WTC11 (cell line): Measurements from ENCODE around the gene DNAJC7. TPM values are rescaled to one million over a fixed set of nuclear protein-coding genes. Genes with fewer than 3 reads are reported as not detected.
A peak's percentile ranks its signal among the peaks of the same experiment; 100 is the strongest.

Source experiments
- ATAC-seq: fragments of 200-7000 bp; cut with Tn5 transposase; 2 replicates; pipeline ENCODE4 v1.10.0; 2021; ENCODE audit warnings: mild to moderate bottlenecking, moderate library complexity
- CTCF ChIA-PET: fragments of 300-600 bp; sonication (Branson Sonifier 250); formaldehyde crosslinking; loops from one replicate; lab custom pipeline; 2021; ENCODE audit warnings: antibody characterized with exemption; lab: Charles Lee
- POLR2A ChIA-PET: fragments of 350-600 bp; sonication (Branson Sonifier 250); formaldehyde crosslinking; loops from one replicate; lab custom pipeline; 2021; ENCODE audit warnings: antibody characterized with exemption; lab: Charles Lee
- DNase-seq: peaks from one replicate; pipeline ENCODE4 v3.0.0; 2021; ENCODE audit warnings: low spot score
- H3K27ac Mint-ChIP-seq: 2 replicates; pipeline ENCODE4 v1.8.0; 2021; ENCODE audit warnings: mixed read lengths
- H3K27me3 Mint-ChIP-seq: 2 replicates; pipeline ENCODE4 v1.8.0; 2021; ENCODE audit warnings: low read depth, mild to moderate bottlenecking, moderate library complexity, mixed read lengths
- H3K36me3 Mint-ChIP-seq: 2 replicates; pipeline ENCODE4 v1.8.0; 2021; ENCODE audit warnings: mixed read lengths
- H3K4me1 Mint-ChIP-seq: 2 replicates; pipeline ENCODE4 v1.8.0; 2022; ENCODE audit warnings: mixed read lengths
- H3K4me3 Mint-ChIP-seq: 2 replicates; pipeline ENCODE4 v1.8.0; 2021; ENCODE audit warnings: mild to moderate bottlenecking, moderate library complexity, mixed read lengths
- H3K9me3 Mint-ChIP-seq: 2 replicates; pipeline ENCODE4 v1.8.0; 2021; ENCODE audit warnings: mixed read lengths
- ESRRA ChIP-seq: sonication (generic); formaldehyde crosslinking; IDR thresholded peaks from 2 replicates; pipeline ENCODE4 v1.8.1; 2022; ENCODE audit warnings: mild to moderate bottlenecking, missing genetic modification reagents, borderline replicate concordance
- ETV6 ChIP-seq: sonication (generic); formaldehyde crosslinking; IDR thresholded peaks from 2 replicates; pipeline ENCODE4 v1.8.1; 2022; ENCODE audit warnings: mild to moderate bottlenecking, missing genetic modification reagents
- GRHL2 ChIP-seq: fragments of 250-450 bp; sonication (Bioruptor Pico); IDR thresholded peaks from 2 replicates; pipeline ENCODE4 v1.8.0; 2022; ENCODE audit warnings: mild to moderate bottlenecking, moderate library complexity; ENCODE audit not compliant: insufficient replicate concordance, severe bottlenecking
- JUN ChIP-seq: sonication (generic); formaldehyde crosslinking; IDR thresholded peaks from 2 replicates; pipeline ENCODE4 v1.8.0; 2023; ENCODE audit warnings: mild to moderate bottlenecking, missing genetic modification reagents
- KAT7 ChIP-seq: sonication (generic); formaldehyde crosslinking; IDR thresholded peaks from 2 replicates; pipeline ENCODE4 v1.8.1; 2023; ENCODE audit warnings: missing genetic modification reagents, mild to moderate bottlenecking, borderline replicate concordance
- NR1H2 ChIP-seq: sonication (generic); formaldehyde crosslinking; IDR thresholded peaks from 2 replicates; pipeline ENCODE4 v1.9.0; 2021; ENCODE audit warnings: mild to moderate bottlenecking, moderate library complexity, missing genetic modification reagents
- OVOL2 ChIP-seq: fragments of 250-450 bp; sonication (Bioruptor Pico); IDR thresholded peaks from 2 replicates; pipeline ENCODE4 v1.9.0; 2021; ENCODE audit warnings: mild to moderate bottlenecking, borderline replicate concordance
- total RNA-seq: library from RNA; stranded (reverse); gene quantifications from 3 replicates; pipeline ENCODE4 v1.2.3, GENCODE V29; 2021
- TF ChIP-seq, protein P1 (sequence below): fragments of 250-450 bp; sonication (Bioruptor Pico); IDR thresholded peaks from 2 replicates; pipeline ENCODE4 v1.8.0; 2021; ENCODE audit warnings: mild to moderate bottlenecking
- TF ChIP-seq, protein P2 (sequence below): sonication (generic); formaldehyde crosslinking; IDR thresholded peaks from 2 replicates; pipeline ENCODE4 v1.8.0; 2022; ENCODE audit warnings: mild to moderate bottlenecking, missing genetic modification reagents
- TF ChIP-seq, protein P3 (sequence below): sonication (generic); formaldehyde crosslinking; IDR thresholded peaks from 2 replicates; pipeline ENCODE4 v1.8.1; 2022; ENCODE audit warnings: mild to moderate bottlenecking, moderate library complexity, missing genetic modification reagents
- TF ChIP-seq, protein P4 (sequence below): sonication (generic); formaldehyde crosslinking; IDR thresholded peaks from 2 replicates; pipeline ENCODE4 v1.8.1; 2023; ENCODE audit warnings: mild to moderate bottlenecking, missing genetic modification reagents, moderate library complexity
- TF ChIP-seq, protein P5 (sequence below): fragments of 250-450 bp; sonication (Bioruptor Pico); IDR thresholded peaks from 2 replicates; pipeline ENCODE4 v1.9.0; 2021; ENCODE audit warnings: moderate library complexity, mild to moderate bottlenecking, inconsistent platforms, borderline replicate concordance
- TF ChIP-seq, protein P6 (sequence below): sonication (generic); formaldehyde crosslinking; conservative IDR thresholded peaks from 2 replicates; pipeline ENCODE4 v1.8.1; 2023; ENCODE audit warnings: mild to moderate bottlenecking, low read depth, missing genetic modification reagents, moderate library complexity
- TF ChIP-seq, protein P7 (sequence below): sonication (generic); formaldehyde crosslinking; conservative IDR thresholded peaks from 2 replicates; pipeline ENCODE4 v1.8.1; 2022; ENCODE audit warnings: mild to moderate bottlenecking, missing genetic modification reagents
- TF ChIP-seq, protein P8 (sequence below): fragments of 250-450 bp; sonication (Bioruptor Pico); IDR thresholded peaks from 2 replicates; pipeline ENCODE4 v1.9.0; 2021; ENCODE audit warnings: mild to moderate bottlenecking, borderline replicate concordance
- TF ChIP-seq, protein P9 (sequence below): fragments of 250-450 bp; sonication (Bioruptor Pico); IDR thresholded peaks from 2 replicates; pipeline ENCODE4 v2.1.2; 2022; ENCODE audit warnings: mild to moderate bottlenecking, moderate library complexity
- TF ChIP-seq, protein P10 (sequence below): sonication (generic); formaldehyde crosslinking; IDR thresholded peaks from 2 replicates; pipeline ENCODE4 v1.8.1; 2023; ENCODE audit warnings: mild to moderate bottlenecking, missing genetic modification reagents

DNAJC7 gene
- total RNA-seq, 1 experiment from 2014 or later = 140 TPM

DNA sequence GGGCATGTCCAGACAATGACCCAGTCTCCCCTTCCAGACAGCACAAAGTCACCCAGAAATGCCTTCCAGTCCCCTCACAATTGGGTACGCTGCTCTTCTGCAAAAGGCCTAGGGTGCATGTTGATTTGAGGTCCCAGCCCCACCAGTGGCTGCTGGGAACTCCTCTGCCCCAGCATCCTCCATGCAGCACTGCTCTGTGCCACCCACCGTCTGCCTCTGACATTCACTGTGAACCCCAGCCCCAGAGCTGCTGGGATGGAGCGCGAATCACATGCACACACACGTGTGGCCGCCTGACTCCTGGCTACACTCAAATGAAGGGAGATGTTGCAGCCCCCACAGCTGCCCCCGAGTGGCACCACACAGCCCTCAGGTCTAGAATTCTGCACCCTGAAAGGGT lies 34.4 kb upstream of the DNAJC7 start (continued):
- TF ChIP-seq, protein P1, sequence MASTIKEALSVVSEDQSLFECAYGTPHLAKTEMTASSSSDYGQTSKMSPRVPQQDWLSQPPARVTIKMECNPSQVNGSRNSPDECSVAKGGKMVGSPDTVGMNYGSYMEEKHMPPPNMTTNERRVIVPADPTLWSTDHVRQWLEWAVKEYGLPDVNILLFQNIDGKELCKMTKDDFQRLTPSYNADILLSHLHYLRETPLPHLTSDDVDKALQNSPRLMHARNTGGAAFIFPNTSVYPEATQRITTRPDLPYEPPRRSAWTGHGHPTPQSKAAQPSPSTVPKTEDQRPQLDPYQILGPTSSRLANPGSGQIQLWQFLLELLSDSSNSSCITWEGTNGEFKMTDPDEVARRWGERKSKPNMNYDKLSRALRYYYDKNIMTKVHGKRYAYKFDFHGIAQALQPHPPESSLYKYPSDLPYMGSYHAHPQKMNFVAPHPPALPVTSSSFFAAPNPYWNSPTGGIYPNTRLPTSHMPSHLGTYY (CRISPR knock-in tag) = no peak
- TF ChIP-seq, protein P2, sequence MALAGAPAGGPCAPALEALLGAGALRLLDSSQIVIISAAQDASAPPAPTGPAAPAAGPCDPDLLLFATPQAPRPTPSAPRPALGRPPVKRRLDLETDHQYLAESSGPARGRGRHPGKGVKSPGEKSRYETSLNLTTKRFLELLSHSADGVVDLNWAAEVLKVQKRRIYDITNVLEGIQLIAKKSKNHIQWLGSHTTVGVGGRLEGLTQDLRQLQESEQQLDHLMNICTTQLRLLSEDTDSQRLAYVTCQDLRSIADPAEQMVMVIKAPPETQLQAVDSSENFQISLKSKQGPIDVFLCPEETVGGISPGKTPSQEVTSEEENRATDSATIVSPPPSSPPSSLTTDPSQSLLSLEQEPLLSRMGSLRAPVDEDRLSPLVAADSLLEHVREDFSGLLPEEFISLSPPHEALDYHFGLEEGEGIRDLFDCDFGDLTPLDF (CRISPR knock-in tag) = no peak
- TF ChIP-seq, protein P3, sequence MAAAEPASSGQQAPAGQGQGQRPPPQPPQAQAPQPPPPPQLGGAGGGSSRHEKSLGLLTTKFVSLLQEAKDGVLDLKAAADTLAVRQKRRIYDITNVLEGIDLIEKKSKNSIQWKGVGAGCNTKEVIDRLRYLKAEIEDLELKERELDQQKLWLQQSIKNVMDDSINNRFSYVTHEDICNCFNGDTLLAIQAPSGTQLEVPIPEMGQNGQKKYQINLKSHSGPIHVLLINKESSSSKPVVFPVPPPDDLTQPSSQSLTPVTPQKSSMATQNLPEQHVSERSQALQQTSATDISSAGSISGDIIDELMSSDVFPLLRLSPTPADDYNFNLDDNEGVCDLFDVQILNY = no peak
- TF ChIP-seq, protein P4, sequence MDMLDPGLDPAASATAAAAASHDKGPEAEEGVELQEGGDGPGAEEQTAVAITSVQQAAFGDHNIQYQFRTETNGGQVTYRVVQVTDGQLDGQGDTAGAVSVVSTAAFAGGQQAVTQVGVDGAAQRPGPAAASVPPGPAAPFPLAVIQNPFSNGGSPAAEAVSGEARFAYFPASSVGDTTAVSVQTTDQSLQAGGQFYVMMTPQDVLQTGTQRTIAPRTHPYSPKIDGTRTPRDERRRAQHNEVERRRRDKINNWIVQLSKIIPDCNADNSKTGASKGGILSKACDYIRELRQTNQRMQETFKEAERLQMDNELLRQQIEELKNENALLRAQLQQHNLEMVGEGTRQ = no peak
- TF ChIP-seq, protein P5, sequence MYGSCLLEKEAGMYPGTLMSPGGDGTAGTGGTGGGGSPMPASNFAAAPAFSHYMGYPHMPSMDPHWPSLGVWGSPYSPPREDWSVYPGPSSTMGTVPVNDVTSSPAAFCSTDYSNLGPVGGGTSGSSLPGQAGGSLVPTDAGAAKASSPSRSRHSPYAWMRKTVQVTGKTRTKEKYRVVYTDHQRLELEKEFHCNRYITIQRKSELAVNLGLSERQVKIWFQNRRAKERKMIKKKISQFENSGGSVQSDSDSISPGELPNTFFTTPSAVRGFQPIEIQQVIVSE (CRISPR knock-in tag) = no peak
- TF ChIP-seq KAT7 (CRISPR knock-in tag) = no peak

DNA sequence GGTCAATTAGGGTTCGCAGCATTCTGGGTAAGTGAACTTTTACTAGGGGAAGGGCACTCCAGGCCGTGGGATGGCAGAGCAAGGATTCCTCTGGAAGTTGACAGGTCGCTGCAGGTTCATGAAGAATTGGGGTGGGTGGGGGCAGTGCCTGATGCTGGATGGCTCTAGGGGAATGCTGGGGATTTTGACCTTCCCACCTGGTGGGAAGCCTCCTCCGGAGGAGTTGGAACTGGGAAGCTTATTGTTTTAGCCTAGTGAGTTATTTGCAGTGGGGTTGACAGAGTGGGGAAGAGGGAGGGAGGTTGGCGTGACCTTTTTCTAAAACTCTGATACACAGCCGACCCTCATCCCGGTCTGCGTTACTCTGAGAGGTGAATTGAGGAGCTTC lies 33.8 kb upstream of the DNAJC7 start:
- DNase-seq = no peak
- peaks cover 9% of the 10 kb centered on the region for H3K27me3 Mint-ChIP-seq
- POLR2A ChIA-PET = interaction anchor here (0.7 kb wide), 1 partner anchor 121 kb away, joined by 10 read pairs; the partner anchor contains the start of gene ODAD4
- CTCF ChIA-PET = interaction anchor here (0.6 to 2.1 kb wide), 15 partner anchors 9 to 134 kb away, joined by 3 to 21 read pairs (median 3); partner anchors contain the start of genes DNAJC7, KAT2A, NKIRAS2 and ZNF385C
- peak overlapping the region; percentile 76 for H3K4me3 Mint-ChIP-seq
- peaks cover 46% of the 10 kb centered on the region for H3K4me1 Mint-ChIP-seq
- no peaks in the 10 kb centered on the region for H3K9me3 Mint-ChIP-seq
- no peaks in the 10 kb centered on the region for H3K36me3 Mint-ChIP-seq
- no peak overlapping the region for H3K27ac Mint-ChIP-seq
- TF ChIP-seq, protein P6, sequence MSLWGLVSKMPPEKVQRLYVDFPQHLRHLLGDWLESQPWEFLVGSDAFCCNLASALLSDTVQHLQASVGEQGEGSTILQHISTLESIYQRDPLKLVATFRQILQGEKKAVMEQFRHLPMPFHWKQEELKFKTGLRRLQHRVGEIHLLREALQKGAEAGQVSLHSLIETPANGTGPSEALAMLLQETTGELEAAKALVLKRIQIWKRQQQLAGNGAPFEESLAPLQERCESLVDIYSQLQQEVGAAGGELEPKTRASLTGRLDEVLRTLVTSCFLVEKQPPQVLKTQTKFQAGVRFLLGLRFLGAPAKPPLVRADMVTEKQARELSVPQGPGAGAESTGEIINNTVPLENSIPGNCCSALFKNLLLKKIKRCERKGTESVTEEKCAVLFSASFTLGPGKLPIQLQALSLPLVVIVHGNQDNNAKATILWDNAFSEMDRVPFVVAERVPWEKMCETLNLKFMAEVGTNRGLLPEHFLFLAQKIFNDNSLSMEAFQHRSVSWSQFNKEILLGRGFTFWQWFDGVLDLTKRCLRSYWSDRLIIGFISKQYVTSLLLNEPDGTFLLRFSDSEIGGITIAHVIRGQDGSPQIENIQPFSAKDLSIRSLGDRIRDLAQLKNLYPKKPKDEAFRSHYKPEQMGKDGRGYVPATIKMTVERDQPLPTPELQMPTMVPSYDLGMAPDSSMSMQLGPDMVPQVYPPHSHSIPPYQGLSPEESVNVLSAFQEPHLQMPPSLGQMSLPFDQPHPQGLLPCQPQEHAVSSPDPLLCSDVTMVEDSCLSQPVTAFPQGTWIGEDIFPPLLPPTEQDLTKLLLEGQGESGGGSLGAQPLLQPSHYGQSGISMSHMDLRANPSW (CRISPR knock-in tag) = no peak
- no peak for TF ChIP-seq GRHL2 (CRISPR knock-in tag)
- TF ChIP-seq ESRRA (CRISPR knock-in tag) = no peak
- TF ChIP-seq JUN (CRISPR knock-in tag) = no peak
- TF ChIP-seq, protein P7, sequence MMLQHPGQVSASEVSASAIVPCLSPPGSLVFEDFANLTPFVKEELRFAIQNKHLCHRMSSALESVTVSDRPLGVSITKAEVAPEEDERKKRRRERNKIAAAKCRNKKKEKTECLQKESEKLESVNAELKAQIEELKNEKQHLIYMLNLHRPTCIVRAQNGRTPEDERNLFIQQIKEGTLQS (CRISPR knock-in tag) = no peak
- no peak for TF ChIP-seq NR1H2 (CRISPR knock-in tag)
- TF ChIP-seq, protein P8, sequence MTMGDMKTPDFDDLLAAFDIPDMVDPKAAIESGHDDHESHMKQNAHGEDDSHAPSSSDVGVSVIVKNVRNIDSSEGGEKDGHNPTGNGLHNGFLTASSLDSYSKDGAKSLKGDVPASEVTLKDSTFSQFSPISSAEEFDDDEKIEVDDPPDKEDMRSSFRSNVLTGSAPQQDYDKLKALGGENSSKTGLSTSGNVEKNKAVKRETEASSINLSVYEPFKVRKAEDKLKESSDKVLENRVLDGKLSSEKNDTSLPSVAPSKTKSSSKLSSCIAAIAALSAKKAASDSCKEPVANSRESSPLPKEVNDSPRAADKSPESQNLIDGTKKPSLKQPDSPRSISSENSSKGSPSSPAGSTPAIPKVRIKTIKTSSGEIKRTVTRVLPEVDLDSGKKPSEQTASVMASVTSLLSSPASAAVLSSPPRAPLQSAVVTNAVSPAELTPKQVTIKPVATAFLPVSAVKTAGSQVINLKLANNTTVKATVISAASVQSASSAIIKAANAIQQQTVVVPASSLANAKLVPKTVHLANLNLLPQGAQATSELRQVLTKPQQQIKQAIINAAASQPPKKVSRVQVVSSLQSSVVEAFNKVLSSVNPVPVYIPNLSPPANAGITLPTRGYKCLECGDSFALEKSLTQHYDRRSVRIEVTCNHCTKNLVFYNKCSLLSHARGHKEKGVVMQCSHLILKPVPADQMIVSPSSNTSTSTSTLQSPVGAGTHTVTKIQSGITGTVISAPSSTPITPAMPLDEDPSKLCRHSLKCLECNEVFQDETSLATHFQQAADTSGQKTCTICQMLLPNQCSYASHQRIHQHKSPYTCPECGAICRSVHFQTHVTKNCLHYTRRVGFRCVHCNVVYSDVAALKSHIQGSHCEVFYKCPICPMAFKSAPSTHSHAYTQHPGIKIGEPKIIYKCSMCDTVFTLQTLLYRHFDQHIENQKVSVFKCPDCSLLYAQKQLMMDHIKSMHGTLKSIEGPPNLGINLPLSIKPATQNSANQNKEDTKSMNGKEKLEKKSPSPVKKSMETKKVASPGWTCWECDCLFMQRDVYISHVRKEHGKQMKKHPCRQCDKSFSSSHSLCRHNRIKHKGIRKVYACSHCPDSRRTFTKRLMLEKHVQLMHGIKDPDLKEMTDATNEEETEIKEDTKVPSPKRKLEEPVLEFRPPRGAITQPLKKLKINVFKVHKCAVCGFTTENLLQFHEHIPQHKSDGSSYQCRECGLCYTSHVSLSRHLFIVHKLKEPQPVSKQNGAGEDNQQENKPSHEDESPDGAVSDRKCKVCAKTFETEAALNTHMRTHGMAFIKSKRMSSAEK (CRISPR knock-in tag) = no peak
- no peak for TF ChIP-seq OVOL2 (CRISPR knock-in tag)
- TF ChIP-seq, protein P9, sequence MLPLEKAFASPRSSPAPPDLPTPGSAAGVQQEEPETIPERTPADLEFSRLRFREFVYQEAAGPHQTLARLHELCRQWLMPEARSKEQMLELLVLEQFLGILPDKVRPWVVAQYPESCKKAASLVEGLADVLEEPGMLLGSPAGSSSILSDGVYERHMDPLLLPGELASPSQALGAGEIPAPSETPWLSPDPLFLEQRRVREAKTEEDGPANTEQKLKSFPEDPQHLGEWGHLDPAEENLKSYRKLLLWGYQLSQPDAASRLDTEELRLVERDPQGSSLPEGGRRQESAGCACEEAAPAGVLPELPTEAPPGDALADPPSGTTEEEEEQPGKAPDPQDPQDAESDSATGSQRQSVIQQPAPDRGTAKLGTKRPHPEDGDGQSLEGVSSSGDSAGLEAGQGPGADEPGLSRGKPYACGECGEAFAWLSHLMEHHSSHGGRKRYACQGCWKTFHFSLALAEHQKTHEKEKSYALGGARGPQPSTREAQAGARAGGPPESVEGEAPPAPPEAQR = no peak
- TF ChIP-seq, protein P10, sequence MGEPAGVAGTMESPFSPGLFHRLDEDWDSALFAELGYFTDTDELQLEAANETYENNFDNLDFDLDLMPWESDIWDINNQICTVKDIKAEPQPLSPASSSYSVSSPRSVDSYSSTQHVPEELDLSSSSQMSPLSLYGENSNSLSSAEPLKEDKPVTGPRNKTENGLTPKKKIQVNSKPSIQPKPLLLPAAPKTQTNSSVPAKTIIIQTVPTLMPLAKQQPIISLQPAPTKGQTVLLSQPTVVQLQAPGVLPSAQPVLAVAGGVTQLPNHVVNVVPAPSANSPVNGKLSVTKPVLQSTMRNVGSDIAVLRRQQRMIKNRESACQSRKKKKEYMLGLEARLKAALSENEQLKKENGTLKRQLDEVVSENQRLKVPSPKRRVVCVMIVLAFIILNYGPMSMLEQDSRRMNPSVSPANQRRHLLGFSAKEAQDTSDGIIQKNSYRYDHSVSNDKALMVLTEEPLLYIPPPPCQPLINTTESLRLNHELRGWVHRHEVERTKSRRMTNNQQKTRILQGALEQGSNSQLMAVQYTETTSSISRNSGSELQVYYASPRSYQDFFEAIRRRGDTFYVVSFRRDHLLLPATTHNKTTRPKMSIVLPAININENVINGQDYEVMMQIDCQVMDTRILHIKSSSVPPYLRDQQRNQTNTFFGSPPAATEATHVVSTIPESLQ (CRISPR knock-in tag) = no peak
- no peak for TF ChIP-seq ETV6 (CRISPR knock-in tag)
- TF ChIP-seq, all 79 proteins: peak for 0
- ATAC-seq = no peak; the same call in 1 of the 2 replicates
